ENCODE results near the gene SWSAP1.

DNA sequence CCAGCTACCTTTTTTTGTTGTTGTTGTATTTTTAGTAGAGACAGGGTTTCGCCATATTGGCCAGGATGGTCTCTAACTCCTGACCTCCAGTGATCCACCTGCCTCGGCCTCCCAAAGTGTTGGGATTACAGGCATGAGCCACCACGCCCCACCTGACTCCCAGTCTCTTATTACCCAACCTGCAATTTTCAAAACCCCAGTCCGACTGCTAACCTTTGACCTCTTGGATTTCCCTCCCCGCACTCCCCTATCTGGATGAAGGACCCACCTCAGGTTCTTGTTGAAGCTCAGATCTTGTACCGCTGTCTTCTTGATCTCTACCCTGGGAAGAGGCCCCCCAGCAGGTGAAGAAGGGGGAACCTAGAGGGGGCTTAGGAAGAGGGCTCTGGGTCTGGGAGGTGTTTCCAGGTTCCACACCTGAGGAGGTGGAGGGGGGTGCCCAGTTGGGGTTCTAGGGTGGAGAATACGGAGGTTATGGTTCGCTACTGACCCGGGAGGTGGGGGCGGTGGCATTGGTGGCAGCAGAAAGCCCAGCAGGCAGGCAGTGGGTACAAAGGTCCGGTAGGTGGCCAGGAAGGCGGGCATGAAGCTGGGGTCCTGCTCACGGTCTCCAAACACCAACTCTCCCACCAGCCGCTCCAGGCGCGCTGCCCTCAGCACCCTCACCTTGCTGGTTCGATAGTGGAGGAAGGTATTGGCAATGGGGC lies 42.0 kb downstream of the SWSAP1 start:
- TF ChIP-seq ZNF24 (tag by site-specific recombination; IDR thresholded peaks at IDR 0.05) = no peak
- TF ChIP-seq, protein P1, sequence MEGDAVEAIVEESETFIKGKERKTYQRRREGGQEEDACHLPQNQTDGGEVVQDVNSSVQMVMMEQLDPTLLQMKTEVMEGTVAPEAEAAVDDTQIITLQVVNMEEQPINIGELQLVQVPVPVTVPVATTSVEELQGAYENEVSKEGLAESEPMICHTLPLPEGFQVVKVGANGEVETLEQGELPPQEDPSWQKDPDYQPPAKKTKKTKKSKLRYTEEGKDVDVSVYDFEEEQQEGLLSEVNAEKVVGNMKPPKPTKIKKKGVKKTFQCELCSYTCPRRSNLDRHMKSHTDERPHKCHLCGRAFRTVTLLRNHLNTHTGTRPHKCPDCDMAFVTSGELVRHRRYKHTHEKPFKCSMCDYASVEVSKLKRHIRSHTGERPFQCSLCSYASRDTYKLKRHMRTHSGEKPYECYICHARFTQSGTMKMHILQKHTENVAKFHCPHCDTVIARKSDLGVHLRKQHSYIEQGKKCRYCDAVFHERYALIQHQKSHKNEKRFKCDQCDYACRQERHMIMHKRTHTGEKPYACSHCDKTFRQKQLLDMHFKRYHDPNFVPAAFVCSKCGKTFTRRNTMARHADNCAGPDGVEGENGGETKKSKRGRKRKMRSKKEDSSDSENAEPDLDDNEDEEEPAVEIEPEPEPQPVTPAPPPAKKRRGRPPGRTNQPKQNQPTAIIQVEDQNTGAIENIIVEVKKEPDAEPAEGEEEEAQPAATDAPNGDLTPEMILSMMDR (tag by site-specific recombination; IDR thresholded peaks at IDR 0.05) = no peak
- TF ChIP-seq, protein P2, sequence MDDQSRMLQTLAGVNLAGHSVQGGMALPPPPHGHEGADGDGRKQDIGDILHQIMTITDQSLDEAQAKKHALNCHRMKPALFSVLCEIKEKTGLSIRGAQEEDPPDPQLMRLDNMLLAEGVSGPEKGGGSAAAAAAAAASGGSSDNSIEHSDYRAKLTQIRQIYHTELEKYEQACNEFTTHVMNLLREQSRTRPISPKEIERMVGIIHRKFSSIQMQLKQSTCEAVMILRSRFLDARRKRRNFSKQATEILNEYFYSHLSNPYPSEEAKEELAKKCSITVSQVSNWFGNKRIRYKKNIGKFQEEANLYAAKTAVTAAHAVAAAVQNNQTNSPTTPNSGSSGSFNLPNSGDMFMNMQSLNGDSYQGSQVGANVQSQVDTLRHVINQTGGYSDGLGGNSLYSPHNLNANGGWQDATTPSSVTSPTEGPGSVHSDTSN (CRISPR knock-in tag; IDR thresholded peaks at IDR 0.05) = no peak
- no peak for TF ChIP-seq ZNF473 (tag by site-specific recombination; IDR thresholded peaks at IDR 0.05)
- no peak for TF ChIP-seq ZFHX2 (tag by site-specific recombination; conservative IDR thresholded peaks at IDR 0.05)
- no peak for TF ChIP-seq FEZF1 (tag by site-specific recombination; IDR thresholded peaks at IDR 0.05)
- TF ChIP-seq YY1 (tag by site-specific recombination; IDR thresholded peaks at IDR 0.05) = no peak
- TF ChIP-seq ZNF792 (tag by site-specific recombination; IDR thresholded peaks at IDR 0.05) = no peak
- no peak for TF ChIP-seq ZNF621 (tag by site-specific recombination; IDR thresholded peaks at IDR 0.05)
- no peak for TF ChIP-seq ZNF274 (IDR thresholded peaks at IDR 0.05; ENCODE audit: low read length)
- no peak for TF ChIP-seq ZNF274 (tag by site-specific recombination; IDR thresholded peaks at IDR 0.05; ENCODE audit: borderline replicate concordance)
- TF ChIP-seq ZNF530 (tag by site-specific recombination; IDR thresholded peaks at IDR 0.05; ENCODE audit: low read depth) = no peak
- TF ChIP-seq BCL11A (tag by site-specific recombination; IDR thresholded peaks at IDR 0.05; ENCODE audit: low read depth) = no peak
